ENCODE data around the gene FGFBP1.

FGFBP1 gene

GRCh38 chr4:15912236-15912635 lies 26.3 kb downstream of the FGFBP1 start:
- DNase-seq (ENCODE audit: low spot score) = peak; percentile 69

- no peak for DNase-seq (ENCODE audit: low spot score)
Observed at GRCh38 chr4:15910155-15910940, 28.2 kb downstream of the FGFBP1 start.

GRCh38 chr4:15907430-15907829 lies 31.1 kb downstream of the FGFBP1 start:
- DNase-seq (ENCODE audit: low spot score) = no peak

GRCh38 chr4:15906020-15906443 lies 32.5 kb downstream of the FGFBP1 start:
- peak; percentile 89 for DNase-seq (ENCODE audit: low spot score)

- DNase-seq (ENCODE audit: low spot score) = no peak
Observed at GRCh38 chr4:15902746-15903145, 35.8 kb downstream of the FGFBP1 start.

- DNase-seq (ENCODE audit: low spot score) = no peak
Observed at GRCh38 chr4:15901998-15902397, 36.5 kb downstream of the FGFBP1 start.

GRCh38 chr4:15901007-15901406 lies 37.5 kb downstream of the FGFBP1 start:
- DNase-seq (ENCODE audit: low spot score) = no peak

- no peak for DNase-seq (ENCODE audit: low spot score)
Observed at GRCh38 chr4:15899511-15899910, 39.0 kb downstream of the FGFBP1 start.

GRCh38 chr4:15898902-15899301 lies 39.6 kb downstream of the FGFBP1 start:
- DNase-seq (ENCODE audit: low spot score) = peak; percentile 38

- peak; percentile 29 for DNase-seq (ENCODE audit: low spot score)
Observed at GRCh38 chr4:15897577-15897976, 41.0 kb downstream of the FGFBP1 start.

- DNase-seq (ENCODE audit: low spot score) = peak; percentile 73
Observed at GRCh38 chr4:15894921-15895916, 43.3 kb downstream of the FGFBP1 start.

- no peak for DNase-seq (ENCODE audit: low spot score)
Observed at GRCh38 chr4:15894393-15894792, 44.1 kb downstream of the FGFBP1 start.

- DNase-seq (ENCODE audit: low spot score) = peak; percentile 99
Observed at GRCh38 chr4:15893962-15894361, 44.6 kb downstream of the FGFBP1 start.

GRCh38 chr4:15891312-15891711 lies 47.2 kb downstream of the FGFBP1 start:
- DNase-seq (ENCODE audit: low spot score) = no peak

- no peak for DNase-seq (ENCODE audit: low spot score)
Observed at GRCh38 chr4:15890246-15890829, 48.2 kb downstream of the FGFBP1 start.

GRCh38 chr4:15888515-15888914 lies 50.0 kb downstream of the FGFBP1 start:
- DNase-seq (ENCODE audit: low spot score) = no peak
